MCF 10A (cell line): ENCODE results near the gene RTN4R. TPM values are rescaled to one million over a fixed set of nuclear protein-coding genes. Genes with fewer than 3 reads are reported as not detected.
"Not testable (repeated sequence)": the region's sequence is repeated elsewhere in the genome, so short reads cannot be mapped to it uniquely, and the experiment has no call there.

Source experiments
- BruUV-seq: library from RNA; stranded (reverse); fragments of 400-500 nt; replicated peaks from 2 replicates; lab custom pipeline; 2021; lab: Mats Ljungman, UMichigan
- CTCF ChIA-PET: fragments of 300-600 bp; sonication (Branson Sonifier 250); formaldehyde crosslinking; extraction: SDS; loops from one replicate; lab custom pipeline; 2021; ENCODE audit warnings: antibody characterized with exemption, inconsistent platforms; lab: Yijun Ruan, JAX
- POLR2A ChIA-PET: fragments of 300-600, 350-650 bp; sonication (Branson Sonifier 250); formaldehyde crosslinking; extraction: SDS; loops from one replicate; lab custom pipeline; 2020; ENCODE audit warnings: antibody characterized with exemption, inconsistent platforms; lab: Yijun Ruan, JAX
- DNase-seq: peaks from one replicate; pipeline ENCODE4 v3.0.0-alpha.2; 2018; ENCODE audit not compliant: unreplicated experiment
- H3K27ac Mint-ChIP-seq: one replicate; pipeline ENCODE4 v1.8.0; 2022; ENCODE audit warnings: mild to moderate bottlenecking, low read depth, mixed read lengths; ENCODE audit not compliant: unreplicated experiment
- H3K27me3 Mint-ChIP-seq: one replicate; pipeline ENCODE4 v1.8.0; 2022; ENCODE audit warnings: mixed read lengths; ENCODE audit not compliant: insufficient read depth, unreplicated experiment
- H3K36me3 Mint-ChIP-seq: one replicate; pipeline ENCODE4 v1.8.0; 2022; ENCODE audit warnings: mild to moderate bottlenecking, moderate library complexity, mixed read lengths; ENCODE audit not compliant: insufficient read depth, unreplicated experiment
- H3K4me1 Mint-ChIP-seq: one replicate; pipeline ENCODE4 v1.8.0; 2022; ENCODE audit warnings: mixed read lengths; ENCODE audit not compliant: insufficient read depth, unreplicated experiment
- H3K4me3 Mint-ChIP-seq: one replicate; pipeline ENCODE4 v1.8.0; 2022; ENCODE audit warnings: mild to moderate bottlenecking, moderate library complexity, mixed read lengths; ENCODE audit not compliant: unreplicated experiment
- H3K9me3 Mint-ChIP-seq: one replicate; pipeline ENCODE4 v1.8.0; 2022; ENCODE audit warnings: mixed read lengths; ENCODE audit not compliant: unreplicated experiment
- CTCF ChIP-seq: fragments of 200-600 bp; IDR thresholded peaks from one replicate; pipeline ENCODE4 v1.8.0; 2022; ENCODE audit warnings: antibody characterized with exemption, mild to moderate bottlenecking; ENCODE audit not compliant: unreplicated experiment
- intact Hi-C: fragments of 100-400 bp; cut with micrococcal nuclease; formaldehyde crosslinking; loops from 2 replicates; pipeline ENCODE4 v1.14.1; 2022
- total RNA-seq: library from RNA; stranded (reverse); gene quantifications from 2 replicates; pipeline ENCODE4 v1.2.3, GENCODE V29; 2022

RTN4R gene
- total RNA-seq, 1 experiment from 2014 or later, result 2.7 TPM

GRCh38 chr22:20275836-20276235 is 7.7 kb upstream of the RTN4R start:
- H3K36me3 Mint-ChIP-seq, result no peaks in the 10 kb centered on the region
- no TSS peak for BruUV-seq
- H3K4me1 Mint-ChIP-seq, result no peaks in the 10 kb centered on the region
- ChIA-PET POLR2A (interaction anchor here (0.7 kb wide), 1 partner anchor 235 kb away, joined by 3 read pairs; no protein-coding TSS in a partner anchor), CTCF (interaction anchor here (0.9 kb wide), 1 partner anchor 181 kb away, joined by 3 read pairs; no protein-coding TSS in a partner anchor)
- no peak overlapping the region for H3K4me3 Mint-ChIP-seq
- peaks cover 11% of the 10 kb centered on the region for H3K27me3 Mint-ChIP-seq
- H3K9me3 Mint-ChIP-seq, result no peaks in the 10 kb centered on the region
- no peak for DNase-seq
- intact Hi-C loops, result no loop called here
- no peak for TF ChIP-seq CTCF
- no peak overlapping the region for H3K27ac Mint-ChIP-seq

DNA sequence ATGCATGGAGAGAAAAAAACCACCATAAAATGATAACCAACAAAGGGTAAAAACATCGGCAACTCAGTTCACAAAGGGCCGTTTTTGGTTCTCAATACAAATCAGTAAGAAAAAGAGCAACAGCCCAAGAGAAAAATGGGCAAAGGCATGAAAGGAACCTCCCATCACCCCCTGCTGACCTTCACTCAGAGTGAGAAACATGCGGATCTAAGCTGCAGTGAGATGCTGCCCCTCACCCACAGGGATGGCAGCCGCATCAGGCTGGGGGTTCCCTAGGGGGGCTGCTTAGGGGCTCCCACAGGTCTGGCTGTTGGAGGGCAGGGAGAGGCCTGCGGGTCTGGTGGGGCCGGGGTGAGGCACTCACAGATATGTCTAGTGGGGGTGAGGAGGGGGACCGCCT is 7.2 kb upstream of the RTN4R start:
- H3K4me3 Mint-ChIP-seq, intact Hi-C loops, H3K9me3 Mint-ChIP-seq, H3K4me1 Mint-ChIP-seq, DNase-seq, H3K36me3 Mint-ChIP-seq, BruUV-seq, H3K27ac Mint-ChIP-seq: not testable (repeated sequence)
- ChIA-PET POLR2A (interaction anchor here (0.7 kb wide), 1 partner anchor 236 kb away, joined by 3 read pairs; no protein-coding TSS in a partner anchor), CTCF (interaction anchor here (0.9 kb wide), 1 partner anchor 181 kb away, joined by 3 read pairs; no protein-coding TSS in a partner anchor)
- H3K27me3 Mint-ChIP-seq, result peaks cover 11% of the 10 kb centered on the region

DNA sequence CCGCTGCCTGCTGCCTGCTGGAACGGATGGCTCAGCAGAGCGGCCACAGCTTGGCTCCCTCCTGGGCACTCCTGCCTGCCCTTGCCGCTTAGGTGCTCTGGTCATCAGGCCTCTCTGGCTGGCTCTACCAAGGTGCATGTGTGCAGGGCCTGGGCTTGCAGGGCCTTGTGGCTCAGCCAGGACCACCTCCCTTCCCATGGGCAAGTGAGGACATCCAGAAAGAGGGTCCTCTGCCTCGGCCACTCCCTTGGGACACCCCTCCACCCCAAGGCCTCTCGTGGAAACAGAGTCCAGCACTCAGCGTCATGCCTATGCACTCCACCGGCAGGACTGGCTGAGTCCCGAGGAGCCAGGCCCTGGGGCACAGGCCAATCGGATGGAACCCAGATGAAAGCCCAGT is 6.3 kb upstream of the RTN4R start:
- H3K4me1 Mint-ChIP-seq, POLR2A ChIA-PET, intact Hi-C loops, H3K27me3 Mint-ChIP-seq, DNase-seq, H3K36me3 Mint-ChIP-seq, CTCF ChIA-PET, H3K4me3 Mint-ChIP-seq, H3K27ac Mint-ChIP-seq, H3K9me3 Mint-ChIP-seq, BruUV-seq: not testable (repeated sequence)

GRCh38 chr22:20273758-20274181 is 5.7 kb upstream of the RTN4R start:
- Mint-ChIP-seq H3K27me3 (no peaks in the 10 kb centered on the region), H3K36me3 (no peaks in the 10 kb centered on the region), H3K9me3 (no peaks in the 10 kb centered on the region), H3K27ac (no peak overlapping the region), H3K4me3 (no peak overlapping the region), H3K4me1 (no peaks in the 10 kb centered on the region)
- ChIA-PET CTCF (no interaction called here), POLR2A (no interaction called here)
- BruUV-seq, result no TSS peak
- intact Hi-C loops, result no loop called here
- TF ChIP-seq CTCF, result no peak
- no peak for DNase-seq

- H3K4me3 Mint-ChIP-seq, result no peak overlapping the region
- H3K27me3 Mint-ChIP-seq, result no peaks in the 10 kb centered on the region
- CTCF ChIA-PET, result no interaction called here
- H3K27ac Mint-ChIP-seq, result no peak overlapping the region
- POLR2A ChIA-PET, result no interaction called here
- TF ChIP-seq CTCF, result no peak
- no TSS peak for BruUV-seq
- intact Hi-C loops, result no loop called here
- no peaks in the 10 kb centered on the region for H3K9me3 Mint-ChIP-seq
- H3K36me3 Mint-ChIP-seq, result no peaks in the 10 kb centered on the region
- DNase-seq, result no peak
- H3K4me1 Mint-ChIP-seq, result no peaks in the 10 kb centered on the region
Observed at GRCh38 chr22:20272700-20273099, 4.6 kb upstream of the RTN4R start.
